Mammary microvascular endothelial cell (primary cell): ENCODE data around the gene SHISA7. TPM values are rescaled to one million over a fixed set of nuclear protein-coding genes. Genes with fewer than 3 reads are reported as not detected.

Source experiments
- total RNA-seq: library from RNA; depleted of rRNA; stranded (reverse); fragments of >200 nt; gene quantifications from 2 replicates; pipeline ENCODE4 v1.2.3, GENCODE V29; 2015

The SHISA7 gene
- not detected in 2 replicates for total RNA-seq

DNA sequence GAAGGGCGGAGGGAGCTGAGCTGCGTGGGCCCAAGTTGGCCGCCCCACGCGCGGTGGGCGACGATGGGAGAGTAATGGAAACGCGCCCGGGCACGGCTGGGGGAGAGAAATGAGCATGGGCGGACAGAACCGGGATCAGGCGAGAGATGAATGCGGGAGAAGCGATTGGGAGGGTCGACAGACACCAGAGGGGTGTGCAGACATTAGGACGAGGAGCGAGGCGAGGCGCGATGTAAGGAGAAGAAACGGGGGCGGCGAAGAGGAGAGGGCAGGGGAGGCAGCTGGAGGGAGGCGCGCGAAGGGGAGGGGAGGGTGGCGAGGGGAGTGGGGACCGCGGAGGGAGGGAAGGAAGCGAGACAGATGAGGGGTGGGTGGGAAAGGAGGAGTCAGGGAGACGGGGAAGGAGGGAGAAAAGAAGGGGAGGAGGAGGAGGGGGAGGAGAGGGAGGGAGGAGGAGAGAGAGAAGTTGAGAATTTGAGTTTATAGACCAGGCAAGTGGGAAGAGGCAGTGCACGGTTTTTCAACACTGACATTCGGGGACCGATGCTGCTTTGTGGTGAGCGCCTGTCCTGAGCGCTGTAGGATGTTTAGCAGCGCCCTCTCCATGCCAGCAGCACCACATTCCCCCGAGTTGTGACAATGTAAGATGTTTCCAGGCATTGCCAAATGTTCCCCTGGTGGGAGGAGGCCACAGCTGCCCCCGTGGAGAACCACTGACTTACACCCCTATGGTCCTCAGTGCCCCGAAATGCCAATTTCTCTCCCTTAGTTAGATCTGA, at the start of gene SHISA7:
TSS of gene SHISA7 (minus strand) at position 256 of the 779 bp plus-strand sequence. CDS start 437 bp downstream, outside the sequence.

DNA sequence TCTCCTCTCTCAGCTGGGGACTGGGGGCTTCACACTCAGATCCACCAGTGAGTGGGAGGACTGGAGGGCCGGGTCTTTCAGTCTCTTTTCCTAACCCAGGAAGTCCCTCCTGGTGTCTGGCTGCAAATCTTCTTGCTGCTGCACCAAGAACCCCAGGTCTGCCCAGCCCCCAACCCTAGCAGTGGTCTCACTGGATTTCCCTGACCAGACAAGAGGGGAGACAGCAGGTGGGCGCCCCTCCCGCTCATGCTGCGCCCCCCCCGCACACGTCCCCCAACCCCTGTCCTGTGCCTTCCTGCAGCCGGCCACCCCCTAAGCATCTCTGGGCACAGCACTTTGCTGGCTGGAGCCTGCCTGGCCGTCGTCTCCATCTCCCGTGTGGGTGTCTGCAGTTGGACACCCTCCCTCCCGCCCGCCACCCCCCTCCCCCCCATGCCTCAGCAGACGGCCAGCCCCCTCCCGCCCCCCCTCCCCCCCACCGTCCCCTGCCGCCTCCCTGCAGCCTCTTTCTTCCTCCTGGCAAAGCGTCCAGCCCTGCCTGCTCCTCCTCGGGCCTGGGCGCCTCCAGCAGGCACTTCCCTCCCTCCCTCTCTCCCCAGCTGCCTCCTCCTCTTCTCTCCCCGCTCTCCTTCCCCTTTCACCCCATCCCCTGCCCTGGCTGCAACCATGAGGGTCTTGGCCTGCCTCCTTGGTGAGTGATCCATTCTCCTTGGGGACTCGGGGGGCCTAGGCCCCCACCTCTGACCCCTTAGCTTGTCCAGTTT, 45.0 kb upstream of the SHISA7 start, which contains the start of gene SSC5D:
TSS of gene SSC5D (plus strand) at position 513 of the 764 bp plus-strand sequence. CDS start at position 667, 154 bp downstream.

DNA sequence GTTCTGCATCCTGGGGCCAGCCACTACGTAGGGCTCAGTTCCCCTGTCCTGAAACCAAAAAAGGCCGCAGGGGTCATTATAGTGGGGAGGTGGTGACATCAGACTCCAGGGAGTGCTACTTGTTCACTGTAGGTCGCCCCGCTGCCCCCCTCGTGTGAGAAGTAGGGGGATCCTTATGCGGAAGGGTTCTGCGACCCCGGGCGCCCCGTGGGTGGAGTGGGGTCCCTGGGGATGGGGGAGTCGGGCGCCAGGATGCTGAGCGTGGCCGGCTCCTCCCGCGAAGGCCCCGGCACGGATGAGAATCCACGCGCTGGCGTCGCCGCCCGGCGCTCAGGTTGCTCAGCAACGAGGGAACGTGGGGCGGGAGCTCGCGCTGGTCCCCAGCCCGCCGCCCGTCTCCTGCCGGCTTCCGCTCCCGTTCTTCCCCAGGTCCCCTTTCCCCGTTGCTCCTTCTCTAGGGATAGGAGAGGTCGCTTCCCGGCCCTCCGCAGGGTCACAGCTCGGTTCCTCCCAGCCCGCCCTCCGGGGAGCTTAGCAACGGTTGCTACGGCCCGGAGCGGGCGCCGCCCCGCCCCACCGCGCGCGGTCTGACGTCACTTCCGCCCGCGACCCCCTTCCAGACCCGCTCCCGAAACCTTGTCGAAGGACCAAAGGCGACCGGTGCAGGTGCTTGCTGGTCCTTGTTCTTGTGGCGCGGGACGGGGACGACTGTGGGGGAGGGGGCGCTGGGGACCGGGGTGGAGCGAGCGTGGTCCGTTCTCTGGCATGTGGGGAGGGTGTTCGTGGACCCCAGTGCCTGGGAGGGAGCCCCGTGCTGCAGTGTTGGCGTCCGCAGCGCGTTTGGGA, 41.7 kb upstream of the SHISA7 start, which contains the start of gene NAT14:
TSS of gene NAT14 (plus strand) at position 596 of the 846 bp plus-strand sequence. CDS start 521 bp downstream, outside the sequence.

DNA sequence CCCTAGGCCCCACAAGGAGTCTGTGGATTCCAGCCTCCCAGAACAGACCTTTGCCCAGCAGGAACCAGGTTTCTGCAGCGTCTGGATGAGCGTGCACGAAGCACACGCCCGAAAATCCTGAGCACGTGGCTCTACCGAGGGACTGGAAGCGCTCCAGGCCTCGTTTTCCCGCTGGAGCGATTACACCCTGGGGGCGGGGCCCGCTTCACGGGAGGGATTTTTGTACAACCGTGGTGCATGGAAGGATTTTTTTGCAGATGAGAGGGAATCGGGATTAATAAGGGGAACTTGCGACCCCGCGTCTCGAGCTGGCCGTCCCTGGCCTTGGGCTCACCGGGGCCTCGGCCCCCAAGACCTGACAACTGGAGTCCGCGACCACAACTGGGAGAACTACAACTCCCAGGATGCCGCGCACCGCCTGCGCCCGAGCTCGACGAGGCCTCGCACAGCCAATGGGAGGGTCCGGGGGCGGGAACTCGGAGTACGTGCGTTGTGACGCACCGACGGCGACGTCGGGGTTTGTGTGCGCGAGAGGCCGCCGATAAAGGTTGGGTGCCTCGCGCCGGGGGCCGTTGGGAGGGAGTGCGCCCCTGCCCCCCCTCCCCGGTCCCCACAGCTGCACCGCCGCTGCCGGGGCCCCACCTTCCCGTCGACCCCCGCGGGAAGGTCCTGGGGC, 33.1 kb upstream of the SHISA7 start, which contains the start of gene ZNF628:
TSS of gene ZNF628 (plus strand) at position 518 of the 676 bp plus-strand sequence. CDS start 3,294 bp downstream, outside the sequence.

DNA sequence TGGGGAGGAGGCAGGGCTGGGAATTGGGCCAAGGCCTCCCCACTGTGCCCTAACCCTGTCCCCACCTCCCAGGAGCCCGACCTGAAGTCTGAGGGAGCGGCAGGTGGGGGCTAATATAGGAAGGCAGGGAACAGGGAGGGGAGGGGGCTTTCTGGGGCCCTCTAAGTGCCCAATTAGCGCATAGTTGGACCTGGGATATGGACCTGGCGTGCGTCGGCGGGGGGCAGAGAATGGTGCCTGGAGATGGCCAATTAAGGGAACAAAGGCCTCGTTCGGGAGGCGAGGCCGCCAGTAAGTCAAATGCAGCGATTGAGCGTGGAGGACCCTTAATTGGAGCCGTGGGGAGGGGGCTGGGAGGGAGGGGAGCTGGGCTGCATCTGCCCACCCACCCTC, 21.6 kb upstream of the SHISA7 start, which contains the start of gene C19orf85:
TSS of gene C19orf85 (minus strand) at position 90 of the 393 bp plus-strand sequence. CDS start 197 bp downstream, outside the sequence.

DNA sequence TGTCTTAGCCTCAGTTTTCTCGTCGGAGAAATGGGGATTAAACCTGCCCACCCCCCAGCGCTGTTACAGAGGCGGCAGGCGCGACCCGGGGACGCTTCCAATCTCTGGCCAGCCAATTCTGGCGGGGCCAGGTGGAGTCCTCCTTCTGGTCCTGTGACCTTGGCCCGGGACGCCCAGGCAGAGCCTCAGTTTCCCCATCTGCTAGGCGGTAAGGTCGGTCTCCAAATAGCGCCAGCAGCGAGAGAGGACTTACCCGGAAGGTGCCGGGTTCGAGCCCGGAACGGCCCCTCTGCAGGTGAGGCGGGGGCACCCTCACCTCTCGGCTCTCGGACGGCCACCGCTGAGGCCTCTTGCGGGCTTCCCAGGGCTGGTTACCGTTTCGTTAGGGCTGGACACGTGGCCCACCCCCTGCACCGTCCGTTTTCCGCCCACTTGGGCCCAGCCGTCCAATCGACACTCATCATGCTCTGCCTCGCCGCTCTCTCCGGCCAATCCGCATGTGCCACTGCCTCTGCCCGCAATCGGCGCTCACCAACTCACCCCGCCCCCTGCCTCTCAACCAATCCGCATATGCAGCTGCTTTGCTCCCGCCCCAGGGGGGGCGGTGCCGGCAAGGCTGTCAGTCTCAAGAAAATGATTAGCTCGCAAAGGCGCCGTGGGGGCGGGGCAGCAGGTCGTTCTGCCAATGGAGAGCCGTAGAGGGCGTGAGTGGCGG, 18.3 kb upstream of the SHISA7 start, which contains the start of gene ISOC2:
TSS of gene ISOC2 (minus strand) at position 384 of the 715 bp plus-strand sequence. CDS start 5,156 bp downstream, outside the sequence.

DNA sequence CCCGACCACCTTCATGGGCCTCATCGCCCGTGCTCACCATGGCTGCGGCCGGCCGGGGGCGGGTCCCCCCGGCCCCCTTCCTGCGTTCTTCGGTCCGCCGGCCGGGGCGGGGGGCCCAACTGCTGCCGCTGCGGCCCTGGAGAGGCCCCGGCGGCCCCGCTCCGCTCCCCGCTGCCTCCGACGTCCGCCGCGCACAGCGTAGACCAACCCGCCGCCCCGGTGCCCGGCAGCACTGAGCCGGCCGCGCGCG, 35.6 kb downstream of the SHISA7 start, which contains the start of gene UBE2S:
TSS of gene UBE2S (minus strand) at position 239 of the 250 bp plus-strand sequence. CDS start at position 40, 199 bp downstream.

DNA sequence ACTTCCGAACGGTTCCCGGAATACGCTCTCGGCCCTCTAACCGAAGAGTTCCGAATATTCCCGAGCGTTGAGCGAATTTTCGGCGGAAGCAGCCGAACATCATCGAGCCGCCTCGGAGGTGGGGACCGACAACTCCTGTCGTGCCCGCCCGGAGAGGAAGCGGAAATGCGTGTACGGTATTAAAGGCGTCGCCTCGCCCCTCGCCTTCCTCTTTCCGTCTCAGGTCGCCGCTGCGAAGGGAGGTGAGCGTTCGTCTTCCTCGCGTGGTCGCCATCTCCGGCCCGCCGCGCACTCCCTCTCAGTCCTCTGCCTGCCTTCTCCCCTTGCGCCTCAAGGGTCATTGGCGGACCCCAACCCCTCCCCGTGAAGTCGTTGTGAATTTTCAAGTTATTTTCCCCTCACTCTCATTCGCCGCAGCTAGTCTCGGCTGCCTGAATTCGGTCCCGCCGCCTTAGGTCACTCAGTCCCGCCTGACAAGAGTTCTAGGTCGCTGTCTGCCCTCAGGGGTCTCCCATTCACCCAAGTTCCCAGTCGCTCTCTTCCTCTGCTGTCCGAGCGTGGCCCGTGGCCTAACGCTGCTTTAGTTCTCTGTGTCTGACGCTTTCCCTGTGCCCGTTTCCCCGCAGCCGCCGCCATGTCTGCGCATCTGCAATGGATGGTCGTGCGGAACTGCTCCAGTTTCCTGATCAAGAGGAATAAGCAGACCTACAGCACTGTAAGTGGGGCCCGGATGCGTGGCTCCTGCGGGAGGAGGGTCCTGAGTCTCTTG, 57.2 kb downstream of the SHISA7 start, which contains the start of gene RPL28:
TSS of gene RPL28 (plus strand) at position 209 of the 769 bp plus-strand sequence. CDS start at position 635, 426 bp downstream.

DNA sequence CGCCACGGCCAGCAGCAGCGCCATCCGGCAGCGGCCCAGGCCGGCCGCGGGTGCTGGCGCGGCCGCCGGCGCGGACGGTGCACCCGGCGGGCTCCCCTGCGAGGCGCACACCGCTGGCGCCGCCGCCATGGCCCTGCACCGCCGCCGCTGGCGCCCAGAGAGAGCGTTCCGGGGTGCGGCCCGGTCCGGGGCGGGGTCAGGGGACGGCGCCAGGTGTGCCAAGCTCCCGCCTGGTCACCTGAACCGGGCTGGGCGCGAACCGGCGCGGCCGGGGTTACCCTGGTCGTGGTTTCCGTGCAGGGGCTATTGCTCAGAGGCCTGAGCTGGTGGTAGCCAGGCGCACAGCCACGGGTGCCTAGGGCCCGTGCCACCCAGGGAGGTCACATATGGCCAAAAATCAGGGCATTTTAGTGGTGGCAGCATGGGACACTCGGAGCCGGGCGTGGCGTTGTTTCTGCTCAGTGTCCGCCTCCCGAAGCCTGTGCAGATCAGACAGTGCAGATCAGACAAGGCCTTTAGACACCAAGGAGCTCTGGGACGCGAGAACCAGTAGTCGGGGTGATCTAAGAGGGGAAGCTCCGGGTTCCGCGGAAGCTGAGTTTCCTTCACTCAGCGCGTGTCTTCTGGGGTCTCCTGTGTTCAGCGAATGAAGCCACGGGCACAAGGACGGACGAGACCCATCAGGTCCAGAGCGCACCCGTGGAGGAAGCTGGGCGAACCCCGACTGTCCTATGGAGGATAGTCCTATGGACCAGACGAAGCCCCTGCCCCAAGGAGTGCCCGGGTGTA, 58.8 kb downstream of the SHISA7 start, which contains the start of gene TMEM238:
TSS of gene TMEM238 (minus strand) at position 162 of the 789 bp plus-strand sequence. CDS start at position 129, 33 bp downstream.

Other genes starting within 250 kb of the SHISA7 start
- 3.1 and 5.3 TPM in 2 replicates for gene PTPRH, start 233.8 kb downstream of the SHISA7 start, total RNA-seq
- 0.27 and 1.7 TPM in 2 replicates for gene TMEM86B, start 214.5 kb downstream of the SHISA7 start, total RNA-seq
- 44.7 and 51.5 TPM in 2 replicates for gene PPP6R1, start 184.3 kb downstream of the SHISA7 start, total RNA-seq
- 44.3 and 63.8 TPM in 2 replicates for gene HSPBP1, start 163.2 kb downstream of the SHISA7 start, total RNA-seq
- 0.25 and 0.27 TPM in 2 replicates for gene BRSK1, start 159.3 kb downstream of the SHISA7 start, total RNA-seq
- gene TMEM150B, start 118.0 kb downstream of the SHISA7 start, total RNA-seq, result not detected in 2 replicates
- gene KMT5C, start 103.4 kb downstream of the SHISA7 start, total RNA-seq, result 6.3 and 6.6 TPM in 2 replicates
- gene COX6B2, start 88.6 kb downstream of the SHISA7 start, total RNA-seq, result not detected in 2 replicates
- gene GARIN5B, start 80.0 kb downstream of the SHISA7 start, total RNA-seq, result not detected in 2 replicates
- gene IL11, start 72.8 kb downstream of the SHISA7 start, total RNA-seq, result not detected in 2 replicates
- gene TMEM190, start 66.5 kb downstream of the SHISA7 start, total RNA-seq, result not detected in 2 replicates
- not detected in 2 replicates for gene TMEM238, start 59.0 kb downstream of the SHISA7 start, total RNA-seq
- 251 and 353 TPM in 2 replicates for gene RPL28, start 57.4 kb downstream of the SHISA7 start, total RNA-seq
- 153 and 158 TPM in 2 replicates for gene UBE2S, start 35.5 kb downstream of the SHISA7 start, total RNA-seq
- gene ISOC2, start 18.3 kb upstream of the SHISA7 start, total RNA-seq, result 73.3 and 78.3 TPM in 2 replicates
- gene C19orf85, start 21.5 kb upstream of the SHISA7 start, total RNA-seq, result not detected in 2 replicates
- 3.9 and 8.3 TPM in 2 replicates for gene ZNF628, start 33.3 kb upstream of the SHISA7 start, total RNA-seq
- gene NAT14, start 41.9 kb upstream of the SHISA7 start, total RNA-seq, result 15.4 and 16.5 TPM in 2 replicates
- gene SSC5D, start 45.1 kb upstream of the SHISA7 start, total RNA-seq, result 0.27 and 0.74 TPM in 2 replicates
- gene SBK2, start 93.8 kb upstream of the SHISA7 start, total RNA-seq, result not detected in 2 replicates
- 0.27 and 0.39 TPM in 2 replicates for gene SBK3, start 102.2 kb upstream of the SHISA7 start, total RNA-seq
- 4.7 and 6.4 TPM in 2 replicates for gene ZNF579, start 137.5 kb upstream of the SHISA7 start, total RNA-seq
- 3.1 and 6.0 TPM in 2 replicates for gene FIZ1, start 156.2 kb upstream of the SHISA7 start, total RNA-seq
- 21.8 and 29.8 TPM in 2 replicates for gene ZNF524, start 157.0 kb upstream of the SHISA7 start, total RNA-seq
- 1.8 and 2.7 TPM in 2 replicates for gene ZNF865, start 162.3 kb upstream of the SHISA7 start, total RNA-seq
- 4.5 and 5.0 TPM in 2 replicates for gene ZNF784, start 181.3 kb upstream of the SHISA7 start, total RNA-seq
- gene ZNF580, start 197.7 kb upstream of the SHISA7 start, total RNA-seq, result 6.5 and 11.2 TPM in 2 replicates
- 18.2 and 18.9 TPM in 2 replicates for gene ZNF581, start 200.3 kb upstream of the SHISA7 start, total RNA-seq
- 10.7 and 11.7 TPM in 2 replicates for gene CCDC106, start 204.9 kb upstream of the SHISA7 start, total RNA-seq
- gene U2AF2, start 211.7 kb upstream of the SHISA7 start, total RNA-seq, result 161 and 178 TPM in 2 replicates
- gene EPN1, start 231.9 kb upstream of the SHISA7 start, total RNA-seq, result 106 and 120 TPM in 2 replicates